Heart left ventricle (tissue), 13 donors: ENCODE measurements around the gene FRMPD4.

Experiments
- POLR2A ChIP-seq, 2 donors: fragments of 450-650 bp; IDR thresholded peaks; one replicate each; pipeline ENCODE4 v1.6.1; 2017; ENCODE audit warnings: antibody characterized with exemption in 2 of 2, mild to moderate bottlenecking in 2 of 2, moderate library complexity in 2 of 2
- TF ChIP-seq, protein P1 (sequence below), 12 donors: fragments of 200-600 bp; sonication (generic) in 4 of 12; IDR thresholded peaks; one replicate each; pipeline versions ENCODE4 v1.5.0 to v1.8.0; 2018 to 2022; ENCODE audit warnings: antibody characterized with exemption in 12 of 12, mild to moderate bottlenecking in 5 of 12
- donor health status: ischemic (EF 13 %, LVEDD 7.1; RV severe dilation, severe dysfunction).
- donor health status: DM: no; HTN: yes; CAD: no.
- donor health status: DM: no; HTN: no; CAD: no.
- donor health status: ischemic (EF 25% LVEDD 6.9; RV normal size, moderate dysfunction).
- donor health status: ischemic (EF 25% LVEDD 5.7; RV mildly dilated, moderate dysfunction).
- donor health status: ischemic (EF 35%, LVEDD 5.7; RV mildly dilated, moderate dysfunction).
- donor health status: nonischemic (EF 11% LVEDD 7.7; RV severe dilation, severe dysfunction).
- donor health status: DM: yes; HTN: yes; CAD: no.
- donor health status: PGD.
- donor health status: ischemic (EF 29% LVEDD 5.4; RV normal size, mild dysfunction).
- donor health status: nonischemic (EF 23%, LVEDD 6.1; RV moderate dilation, normal function).

DNA sequence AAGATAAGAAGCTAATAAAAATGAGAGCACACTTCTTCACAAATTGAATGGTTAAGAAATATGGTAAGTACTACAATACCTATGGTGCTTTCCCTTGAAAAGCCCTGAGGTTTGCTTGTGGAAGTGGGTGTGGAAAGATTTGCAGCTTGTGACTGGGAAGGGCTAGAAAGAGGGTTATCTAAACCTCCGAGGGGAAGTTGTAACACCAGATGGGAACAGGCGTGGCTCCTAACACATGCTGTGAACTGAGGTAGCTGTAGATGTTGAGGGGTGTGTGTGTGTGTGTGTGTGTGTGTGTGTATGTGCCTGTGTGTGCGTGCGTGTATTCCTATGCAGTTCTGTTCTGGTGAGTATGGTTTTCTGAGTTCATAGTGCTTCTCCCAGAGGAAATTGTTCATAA lies 21.5 kb downstream of the FRMPD4 start:
- TF ChIP-seq, protein P1, sequence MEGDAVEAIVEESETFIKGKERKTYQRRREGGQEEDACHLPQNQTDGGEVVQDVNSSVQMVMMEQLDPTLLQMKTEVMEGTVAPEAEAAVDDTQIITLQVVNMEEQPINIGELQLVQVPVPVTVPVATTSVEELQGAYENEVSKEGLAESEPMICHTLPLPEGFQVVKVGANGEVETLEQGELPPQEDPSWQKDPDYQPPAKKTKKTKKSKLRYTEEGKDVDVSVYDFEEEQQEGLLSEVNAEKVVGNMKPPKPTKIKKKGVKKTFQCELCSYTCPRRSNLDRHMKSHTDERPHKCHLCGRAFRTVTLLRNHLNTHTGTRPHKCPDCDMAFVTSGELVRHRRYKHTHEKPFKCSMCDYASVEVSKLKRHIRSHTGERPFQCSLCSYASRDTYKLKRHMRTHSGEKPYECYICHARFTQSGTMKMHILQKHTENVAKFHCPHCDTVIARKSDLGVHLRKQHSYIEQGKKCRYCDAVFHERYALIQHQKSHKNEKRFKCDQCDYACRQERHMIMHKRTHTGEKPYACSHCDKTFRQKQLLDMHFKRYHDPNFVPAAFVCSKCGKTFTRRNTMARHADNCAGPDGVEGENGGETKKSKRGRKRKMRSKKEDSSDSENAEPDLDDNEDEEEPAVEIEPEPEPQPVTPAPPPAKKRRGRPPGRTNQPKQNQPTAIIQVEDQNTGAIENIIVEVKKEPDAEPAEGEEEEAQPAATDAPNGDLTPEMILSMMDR (IDR thresholded peaks at IDR 0.05): no peak
- no peak for TF ChIP-seq POLR2A (IDR thresholded peaks at IDR 0.05)
